ENCODE measurements around the gene FRMD4A. TPM values are rescaled to one million over a fixed set of nuclear protein-coding genes. Genes with fewer than 3 reads are reported as not detected.

FRMD4A gene
- total and polyA plus RNA-seq, 10 of the 15 experiments (the other 5 are each of a cell fraction or from before 2014, with no cell fraction given), result 17.8 to 75.2 (median 39.1) TPM

DNA sequence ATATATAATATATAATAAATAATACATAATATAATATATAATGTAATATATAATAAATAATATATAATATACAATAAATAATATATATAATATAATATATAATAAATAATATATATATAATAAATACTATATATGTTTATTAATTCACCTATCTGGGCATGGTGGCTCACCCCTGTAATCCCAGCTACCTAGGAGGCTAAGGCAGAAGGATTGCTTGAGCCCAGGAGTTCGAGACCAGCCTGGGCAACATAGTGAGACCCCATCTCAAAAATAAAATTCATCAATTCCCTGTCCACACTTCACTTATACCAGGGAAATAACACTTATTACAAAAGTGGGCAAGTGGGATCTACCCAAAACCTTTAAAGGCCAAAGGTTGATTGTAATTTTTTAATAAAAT is 462.9 kb downstream of the FRMD4A start:
- H3K9me3 ChIP-seq (replicated peaks; ENCODE audit: control insufficient read depth, insufficient read depth, low read length), result no peaks in the 10 kb centered on the region; the same call in 2 of the 3 replicates
- in situ Hi-C loops (cut with MboI) (no loop called here), intact Hi-C loops (cut with micrococcal nuclease; ENCODE audit: unreplicated experiment) (no loop called here)
- no peak overlapping the region for H3K9ac ChIP-seq (ENCODE audit: control insufficient read depth, insufficient read depth, low read length)
- SMC1A ChIA-PET (ENCODE audit: uncharacterized antibody, unreplicated experiment), result interaction anchor here (0.7 to 0.9 kb wide), 3 partner anchors 31 to 491 kb away, joined by 3 to 4 read pairs (median 3); no protein-coding TSS in a partner anchor
- no peak for TF ChIP-seq RELB (IDR thresholded peaks at IDR 0.05; ENCODE audit: low read depth)
- no peak for TF ChIP-seq BRCA1 (IDR thresholded peaks at IDR 0.05; ENCODE audit: low read depth, low read length)
- TF ChIP-seq, protein P1, sequence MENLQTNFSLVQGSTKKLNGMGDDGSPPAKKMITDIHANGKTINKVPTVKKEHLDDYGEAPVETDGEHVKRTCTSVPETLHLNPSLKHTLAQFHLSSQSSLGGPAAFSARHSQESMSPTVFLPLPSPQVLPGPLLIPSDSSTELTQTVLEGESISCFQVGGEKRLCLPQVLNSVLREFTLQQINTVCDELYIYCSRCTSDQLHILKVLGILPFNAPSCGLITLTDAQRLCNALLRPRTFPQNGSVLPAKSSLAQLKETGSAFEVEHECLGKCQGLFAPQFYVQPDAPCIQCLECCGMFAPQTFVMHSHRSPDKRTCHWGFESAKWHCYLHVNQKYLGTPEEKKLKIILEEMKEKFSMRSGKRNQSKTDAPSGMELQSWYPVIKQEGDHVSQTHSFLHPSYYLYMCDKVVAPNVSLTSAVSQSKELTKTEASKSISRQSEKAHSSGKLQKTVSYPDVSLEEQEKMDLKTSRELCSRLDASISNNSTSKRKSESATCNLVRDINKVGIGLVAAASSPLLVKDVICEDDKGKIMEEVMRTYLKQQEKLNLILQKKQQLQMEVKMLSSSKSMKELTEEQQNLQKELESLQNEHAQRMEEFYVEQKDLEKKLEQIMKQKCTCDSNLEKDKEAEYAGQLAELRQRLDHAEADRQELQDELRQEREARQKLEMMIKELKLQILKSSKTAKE (IDR thresholded peaks at IDR 0.05; ENCODE audit: low read depth, poor library complexity, severe bottlenecking), result no peak
- TF ChIP-seq, protein P2, sequence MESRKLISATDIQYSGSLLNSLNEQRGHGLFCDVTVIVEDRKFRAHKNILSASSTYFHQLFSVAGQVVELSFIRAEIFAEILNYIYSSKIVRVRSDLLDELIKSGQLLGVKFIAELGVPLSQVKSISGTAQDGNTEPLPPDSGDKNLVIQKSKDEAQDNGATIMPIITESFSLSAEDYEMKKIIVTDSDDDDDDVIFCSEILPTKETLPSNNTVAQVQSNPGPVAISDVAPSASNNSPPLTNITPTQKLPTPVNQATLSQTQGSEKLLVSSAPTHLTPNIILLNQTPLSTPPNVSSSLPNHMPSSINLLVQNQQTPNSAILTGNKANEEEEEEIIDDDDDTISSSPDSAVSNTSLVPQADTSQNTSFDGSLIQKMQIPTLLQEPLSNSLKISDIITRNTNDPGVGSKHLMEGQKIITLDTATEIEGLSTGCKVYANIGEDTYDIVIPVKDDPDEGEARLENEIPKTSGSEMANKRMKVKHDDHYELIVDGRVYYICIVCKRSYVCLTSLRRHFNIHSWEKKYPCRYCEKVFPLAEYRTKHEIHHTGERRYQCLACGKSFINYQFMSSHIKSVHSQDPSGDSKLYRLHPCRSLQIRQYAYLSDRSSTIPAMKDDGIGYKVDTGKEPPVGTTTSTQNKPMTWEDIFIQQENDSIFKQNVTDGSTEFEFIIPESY (IDR thresholded peaks at IDR 0.05), result no peak
- TF ChIP-seq PAX8 (IDR thresholded peaks at IDR 0.05), result no peak
- TF ChIP-seq PAX5 (IDR thresholded peaks at IDR 0.05; ENCODE audit: borderline replicate concordance, low read depth, low read length), result no peak
- TF ChIP-seq PBX3 (IDR thresholded peaks at IDR 0.05; ENCODE audit: insufficient replicate concordance, low read depth, low read length), result no peak
- no peak for TF ChIP-seq ZBED1 (IDR thresholded peaks at IDR 0.05; ENCODE audit: borderline replicate concordance)
- no peak for TF ChIP-seq MAX (IDR thresholded peaks at IDR 0.05; ENCODE audit: low read depth, low read length)
- TF ChIP-seq HDAC2 (IDR thresholded peaks at IDR 0.05), result no peak
- TF ChIP-seq IRF5 (IDR thresholded peaks at IDR 0.05; ENCODE audit: borderline replicate concordance), result no peak
- no peak for TF ChIP-seq NBN (IDR thresholded peaks at IDR 0.05)
- H2AFZ ChIP-seq (ENCODE audit: control insufficient read depth, low read depth, low read length), result no peak overlapping the region
- H3K27me3 ChIP-seq (replicated peaks in 1 of 2; ENCODE audit: control insufficient read depth in 2 of 2, insufficient read depth in 2 of 2, low read length in 1 of 2), result no peaks in the 10 kb centered on the region
- no peak overlapping the region for H3K27ac ChIP-seq (ENCODE audit: control insufficient read depth, insufficient read depth)
- H3K36me3 ChIP-seq (ENCODE audit: control insufficient read depth in 2 of 2, insufficient read depth in 2 of 2, low read length in 1 of 2), result no peaks in the 10 kb centered on the region
- H3K4me3 ChIP-seq, result no peak overlapping the region
- H3K4me1 ChIP-seq (ENCODE audit: control insufficient read depth, insufficient read depth, low read length), result no peaks in the 10 kb centered on the region
- H3K79me2 ChIP-seq (ENCODE audit: control insufficient read depth, insufficient read depth, low read length), result no peaks in the 10 kb centered on the region
- CTCF ChIA-PET, result interaction anchor here (0.9 kb wide), 1 partner anchor 22 kb away, joined by 3 read pairs; no protein-coding TSS in a partner anchor
- WGBS (ENCODE audit: insufficient coverage, insufficient replicate concordance, low lambda C conversion rate, missing lambda C conversion rate), result 0% methylated on average over 1 of the region's 1 CpG
- H3K4me2 ChIP-seq (ENCODE audit: control insufficient read depth, insufficient read depth), result no peak overlapping the region
- FAIRE-seq (no peak), ATAC-seq (no peak), DNase-seq (ENCODE audit: low read depth, low spot score) (no peak)
- BruUV-seq (replicated peaks), result no TSS peak
- POLR2A ChIA-PET, result interaction anchor here (0.5 kb wide), 2 partner anchors 16 to 30 kb away, joined by 3 to 4 read pairs; no protein-coding TSS in a partner anchor
- no peaks in the 10 kb centered on the region for H4K20me1 ChIP-seq (ENCODE audit: control insufficient read depth, insufficient read depth)
- RAD21 ChIA-PET (ENCODE audit: unreplicated experiment), result no interaction called here

All from GM12878 (cell line).